Measurements from ENCODE around the gene DNMT3A.

- TF ChIP-seq, protein P1, sequence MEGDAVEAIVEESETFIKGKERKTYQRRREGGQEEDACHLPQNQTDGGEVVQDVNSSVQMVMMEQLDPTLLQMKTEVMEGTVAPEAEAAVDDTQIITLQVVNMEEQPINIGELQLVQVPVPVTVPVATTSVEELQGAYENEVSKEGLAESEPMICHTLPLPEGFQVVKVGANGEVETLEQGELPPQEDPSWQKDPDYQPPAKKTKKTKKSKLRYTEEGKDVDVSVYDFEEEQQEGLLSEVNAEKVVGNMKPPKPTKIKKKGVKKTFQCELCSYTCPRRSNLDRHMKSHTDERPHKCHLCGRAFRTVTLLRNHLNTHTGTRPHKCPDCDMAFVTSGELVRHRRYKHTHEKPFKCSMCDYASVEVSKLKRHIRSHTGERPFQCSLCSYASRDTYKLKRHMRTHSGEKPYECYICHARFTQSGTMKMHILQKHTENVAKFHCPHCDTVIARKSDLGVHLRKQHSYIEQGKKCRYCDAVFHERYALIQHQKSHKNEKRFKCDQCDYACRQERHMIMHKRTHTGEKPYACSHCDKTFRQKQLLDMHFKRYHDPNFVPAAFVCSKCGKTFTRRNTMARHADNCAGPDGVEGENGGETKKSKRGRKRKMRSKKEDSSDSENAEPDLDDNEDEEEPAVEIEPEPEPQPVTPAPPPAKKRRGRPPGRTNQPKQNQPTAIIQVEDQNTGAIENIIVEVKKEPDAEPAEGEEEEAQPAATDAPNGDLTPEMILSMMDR (IDR thresholded peaks at IDR 0.05), result no peak
- no peak for TF ChIP-seq POLR2A (IDR thresholded peaks at IDR 0.05)
These were observed 36.0 kb downstream of the DNMT3A start for GRCh38 chr2:25305775-25306174.

Data from stomach (tissue), 4 donors.